PFSK-1 (cell line): ENCODE results near the gene TMED8.

Source experiments
- FOXP2 ChIP-seq: optimal IDR thresholded peaks from 2 replicates; pipeline ENCODE3; 2011; ENCODE audit warnings: borderline replicate concordance, control low read depth, inconsistent platforms; ENCODE audit not compliant: insufficient read depth; ENCODE audit errors: extremely low read length, extremely low read depth
- POLR2AphosphoS5 ChIP-seq: IDR thresholded peaks from 2 replicates; pipeline ENCODE4 v1.6.1; 2012; ENCODE audit warnings: low read depth, mild to moderate bottlenecking, control low read depth, low read length, moderate library complexity
- REST ChIP-seq, 2 experiments: IDR thresholded peaks; 2 replicates each; pipeline versions ENCODE4 v1.6.1 to v1.8.0; 2011 to 2012; ENCODE audit warnings: low read depth in 2 of 2, low read length in 2 of 2, control low read depth in 1 of 2, inconsistent platforms in 1 of 2, mild to moderate bottlenecking in 1 of 2, moderate library complexity in 1 of 2; ENCODE audit not compliant: insufficient read depth in 1 of 2
- SIN3A ChIP-seq: IDR thresholded peaks from 2 replicates; pipeline ENCODE4 v1.6.1; 2012; ENCODE audit warnings: mild to moderate bottlenecking, low read length, moderate library complexity, borderline replicate concordance; ENCODE audit not compliant: insufficient read depth
- TAF1 ChIP-seq: IDR thresholded peaks from 2 replicates; pipeline ENCODE4 v1.6.1; 2012; ENCODE audit warnings: low read length, control low read depth, borderline replicate concordance; ENCODE audit not compliant: insufficient read depth

The TMED8 gene

GRCh38 chr14:77346495-77346894 is 30.4 kb downstream of the TMED8 start:
- TF ChIP-seq FOXP2 (no peak), REST (IDR thresholded peaks at IDR 0.05; ENCODE audit: insufficient read depth in 1 of 2, low read depth in 2 of 2, low read length in 2 of 2) (no peak), POLR2AphosphoS5 (no peak), TAF1 (no peak), SIN3A (no peak)

- TF ChIP-seq TAF1, result no peak
- TF ChIP-seq REST (IDR thresholded peaks at IDR 0.05; ENCODE audit: insufficient read depth in 1 of 2, low read depth in 2 of 2, low read length in 2 of 2), result no peak
- TF ChIP-seq FOXP2, result no peak
- no peak for TF ChIP-seq POLR2AphosphoS5
- no peak for TF ChIP-seq SIN3A
Measured at GRCh38 chr14:77344377-77344996, 32.4 kb downstream of the TMED8 start.

DNA sequence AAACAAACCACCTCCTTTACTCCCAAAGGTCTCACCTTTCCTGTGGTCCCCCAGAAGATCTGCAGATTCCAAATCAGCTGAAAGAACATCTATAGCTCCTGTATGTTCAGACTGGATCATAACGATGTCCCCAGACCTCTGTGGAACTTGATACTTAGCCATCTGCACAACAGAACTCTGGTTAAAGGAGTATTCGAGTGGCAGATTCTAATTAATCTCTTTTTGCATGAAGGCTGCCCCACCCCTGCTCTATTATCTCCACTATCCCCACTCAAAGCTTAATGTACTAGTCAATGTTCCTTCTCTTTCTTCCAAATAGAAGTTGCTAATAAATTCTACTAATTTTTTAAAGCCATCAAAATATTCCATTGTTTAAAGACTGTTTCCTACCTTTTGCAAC is 33.2 kb downstream of the TMED8 start:
- TF ChIP-seq REST (IDR thresholded peaks at IDR 0.05; ENCODE audit: insufficient read depth in 1 of 2, low read depth in 2 of 2, low read length in 2 of 2) (no peak), FOXP2 (no peak), SIN3A (no peak), TAF1 (no peak), POLR2AphosphoS5 (no peak)

DNA sequence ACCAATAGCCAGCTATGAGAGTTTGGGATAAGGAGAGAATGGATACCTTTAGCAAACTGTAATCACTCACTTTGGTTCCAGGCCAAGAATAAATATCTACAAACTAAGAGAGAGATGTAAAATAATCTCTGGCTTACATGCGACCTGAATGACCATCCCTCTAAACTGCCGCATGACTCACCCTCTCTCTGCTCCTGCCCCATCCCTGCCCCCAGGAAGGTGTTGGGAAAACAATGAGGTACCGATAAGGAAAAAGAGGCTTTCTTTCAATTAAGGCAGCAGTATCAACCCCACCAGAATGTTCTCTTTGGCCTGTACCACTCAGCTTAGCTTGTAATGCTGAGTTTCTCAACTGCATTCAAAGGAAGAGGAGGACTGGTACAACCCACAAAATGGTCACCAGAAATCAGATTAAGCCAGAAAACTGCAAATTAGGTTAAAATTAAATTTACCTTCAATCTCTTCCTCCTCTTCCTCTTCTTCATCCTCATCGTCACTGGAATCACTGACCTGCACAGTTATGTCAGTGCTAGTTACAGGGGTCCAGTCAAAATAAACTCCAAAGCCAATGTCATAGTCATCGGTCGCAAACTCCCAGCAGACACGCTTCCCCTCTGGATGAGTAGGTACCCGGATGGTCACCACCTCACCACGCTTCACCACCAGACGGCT is 34.0 kb downstream of the TMED8 start:
- TF ChIP-seq FOXP2, result no peak
- no peak for TF ChIP-seq POLR2AphosphoS5
- no peak for TF ChIP-seq TAF1
- TF ChIP-seq REST (IDR thresholded peaks at IDR 0.05; ENCODE audit: insufficient read depth in 1 of 2, low read depth in 2 of 2, low read length in 2 of 2), result no peak
- no peak for TF ChIP-seq SIN3A

DNA sequence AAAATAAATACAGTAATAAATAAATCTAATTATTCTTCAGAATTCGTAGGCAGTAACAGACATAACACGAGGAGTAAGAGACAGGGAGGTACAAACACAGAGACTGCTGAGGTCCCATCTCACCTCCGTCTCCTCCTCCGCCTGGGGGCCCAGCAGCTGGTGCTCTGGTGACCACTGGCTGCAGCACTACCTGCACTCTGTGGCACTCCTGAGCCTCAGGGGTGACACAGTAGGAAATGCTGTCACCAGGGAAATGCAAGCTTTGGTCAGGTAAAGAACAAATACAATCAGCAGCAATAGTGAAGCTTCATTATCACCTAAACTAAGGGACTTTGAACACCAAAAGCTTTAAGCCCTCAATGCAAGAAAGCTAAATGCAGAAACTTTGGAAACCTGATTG is 36.5 kb downstream of the TMED8 start:
- TF ChIP-seq POLR2AphosphoS5, result no peak
- no peak for TF ChIP-seq FOXP2
- TF ChIP-seq TAF1, result no peak
- no peak for TF ChIP-seq SIN3A
- TF ChIP-seq REST (IDR thresholded peaks at IDR 0.05; ENCODE audit: insufficient read depth in 1 of 2, low read depth in 2 of 2, low read length in 2 of 2), result no peak
